Activated CD4-positive, CD25-positive, alpha-beta regulatory T cell treated with anti-CD3 and anti-CD28 coated beads, Interleukin-2, amount 50 U/mL, for 72 hours (primary cell): Measurements from ENCODE around the gene SCN5A.
"Not testable (repeated sequence)": the region's sequence is repeated elsewhere in the genome, so short reads cannot be mapped to it uniquely, and the experiment has no call there.

ENCODE experiments used
- DNase-seq: peaks from one replicate; pipeline ENCODE4 v3.0.0; 2021

The SCN5A gene

DNA sequence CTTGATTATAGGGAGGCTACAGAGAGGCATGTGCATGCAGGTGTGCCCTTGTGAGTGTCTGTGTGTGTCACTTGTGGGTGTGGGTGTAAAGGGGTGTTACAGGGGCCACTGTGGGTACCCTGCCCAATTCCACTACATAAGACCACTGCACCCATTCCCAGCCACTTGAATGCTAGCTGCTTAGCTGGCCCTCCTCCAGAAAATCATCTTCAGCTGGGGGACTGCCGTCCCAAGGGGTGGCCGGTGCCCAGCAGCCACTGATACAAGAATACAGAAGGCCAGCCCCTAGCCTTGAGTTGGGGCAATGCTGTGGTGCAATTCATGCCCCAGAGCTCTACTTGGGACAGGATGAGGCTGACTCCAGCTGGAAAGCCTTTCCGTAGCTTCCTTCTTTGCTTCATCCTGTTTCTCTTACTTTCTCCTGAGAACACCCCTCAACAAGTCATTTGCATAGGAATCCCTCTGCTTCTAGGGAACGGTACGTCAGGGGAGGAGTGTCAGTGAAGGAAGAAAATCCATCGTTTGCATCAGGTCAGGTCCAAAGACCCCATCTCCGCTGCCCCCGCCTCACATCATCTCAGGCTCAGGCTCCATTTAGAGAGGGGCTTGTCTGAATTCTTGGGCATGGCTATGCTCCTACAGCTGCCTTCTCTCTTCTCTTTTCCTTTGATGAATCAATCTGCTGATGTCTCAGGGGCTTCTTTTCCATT, 72.0 kb downstream of the SCN5A start:
- no peak for DNase-seq

DNA sequence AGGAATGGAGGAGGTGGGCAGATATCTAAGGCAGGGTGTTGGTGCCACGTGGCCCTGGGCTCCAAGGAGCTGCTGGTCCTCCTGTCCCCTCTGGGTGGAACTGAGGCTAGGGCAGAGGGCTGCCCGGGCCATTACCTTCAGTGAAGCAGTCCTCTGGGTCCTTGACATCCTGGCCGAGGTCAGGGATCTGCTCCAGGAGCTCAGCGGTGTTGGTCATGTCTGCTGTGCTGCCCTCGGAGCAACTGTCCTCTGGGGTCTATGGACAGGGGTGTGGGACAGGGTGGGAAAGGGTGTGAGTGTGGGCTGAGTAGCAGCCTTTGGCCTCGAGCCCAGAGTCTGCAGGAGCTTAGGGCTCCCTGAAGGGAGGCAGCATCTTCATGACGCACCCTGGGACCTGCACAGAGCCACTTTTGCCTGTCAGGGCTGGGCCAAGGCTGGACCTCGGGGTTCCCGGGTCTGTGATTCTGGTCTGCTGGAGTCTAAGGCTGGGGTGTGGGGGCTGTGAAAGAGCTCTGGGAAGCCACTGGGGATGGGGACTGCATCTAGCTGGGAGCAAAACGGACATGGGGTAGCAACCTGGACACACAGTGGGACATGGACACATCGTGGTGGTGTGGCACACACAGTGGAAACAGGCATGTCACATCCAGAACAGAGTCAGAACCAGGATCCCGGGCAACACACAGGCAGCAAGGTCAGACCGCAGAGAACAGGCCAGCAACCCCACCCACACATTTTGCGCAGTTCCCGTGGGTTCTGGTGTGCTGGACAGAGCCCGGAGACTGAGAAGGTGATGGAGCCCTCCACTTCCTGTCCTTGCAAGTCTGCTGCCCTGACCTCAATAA, 72.7 kb downstream of the SCN5A start:
- DNase-seq = no peak

DNA sequence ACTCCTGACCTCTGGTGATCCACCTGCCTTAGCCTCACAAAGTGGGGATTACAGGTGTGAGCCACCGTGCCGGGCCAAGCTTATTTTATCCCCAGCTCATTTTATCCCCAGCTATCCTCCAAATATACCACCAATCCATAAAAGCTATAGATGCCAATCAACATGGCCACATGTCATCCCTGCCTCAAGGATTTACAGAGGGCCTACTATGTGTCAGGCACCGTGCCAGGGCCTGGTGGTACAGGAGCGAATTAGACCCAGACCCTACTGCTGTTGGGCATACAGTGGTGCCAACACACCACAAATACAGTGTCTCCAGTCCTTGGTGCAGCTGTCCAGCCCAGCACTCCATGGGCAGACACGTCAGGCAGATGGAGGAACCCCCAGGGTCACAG, 73.4 kb downstream of the SCN5A start:
- DNase-seq = no peak

DNA sequence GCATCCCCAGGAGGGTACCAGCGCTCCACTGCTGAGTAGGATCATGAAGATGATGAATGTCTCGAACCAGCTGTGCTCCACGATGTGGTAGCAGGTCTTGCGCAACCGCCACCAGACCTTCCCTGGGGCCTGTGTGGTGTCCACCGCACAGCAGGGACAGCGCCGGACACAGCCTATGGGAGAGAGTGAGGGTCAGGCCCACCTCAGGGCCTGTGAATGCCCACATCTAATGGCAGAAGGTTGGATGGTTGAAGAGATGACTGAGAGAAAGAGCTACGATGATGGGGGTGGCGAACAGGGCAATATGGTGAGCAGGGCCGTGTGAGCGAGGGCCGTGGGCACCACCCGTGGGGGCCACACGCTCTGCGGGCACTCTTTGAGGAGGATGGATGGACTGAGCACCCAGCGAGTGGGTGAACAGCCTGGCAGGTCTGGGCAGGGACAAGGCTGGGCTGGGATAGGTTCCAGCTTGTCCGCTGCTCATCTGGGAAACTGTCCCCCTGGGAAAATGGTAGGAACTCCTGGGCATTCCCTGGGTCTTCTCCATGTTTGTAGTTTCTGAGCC, 74.1 kb downstream of the SCN5A start:
- peak; percentile 15 for DNase-seq

DNA sequence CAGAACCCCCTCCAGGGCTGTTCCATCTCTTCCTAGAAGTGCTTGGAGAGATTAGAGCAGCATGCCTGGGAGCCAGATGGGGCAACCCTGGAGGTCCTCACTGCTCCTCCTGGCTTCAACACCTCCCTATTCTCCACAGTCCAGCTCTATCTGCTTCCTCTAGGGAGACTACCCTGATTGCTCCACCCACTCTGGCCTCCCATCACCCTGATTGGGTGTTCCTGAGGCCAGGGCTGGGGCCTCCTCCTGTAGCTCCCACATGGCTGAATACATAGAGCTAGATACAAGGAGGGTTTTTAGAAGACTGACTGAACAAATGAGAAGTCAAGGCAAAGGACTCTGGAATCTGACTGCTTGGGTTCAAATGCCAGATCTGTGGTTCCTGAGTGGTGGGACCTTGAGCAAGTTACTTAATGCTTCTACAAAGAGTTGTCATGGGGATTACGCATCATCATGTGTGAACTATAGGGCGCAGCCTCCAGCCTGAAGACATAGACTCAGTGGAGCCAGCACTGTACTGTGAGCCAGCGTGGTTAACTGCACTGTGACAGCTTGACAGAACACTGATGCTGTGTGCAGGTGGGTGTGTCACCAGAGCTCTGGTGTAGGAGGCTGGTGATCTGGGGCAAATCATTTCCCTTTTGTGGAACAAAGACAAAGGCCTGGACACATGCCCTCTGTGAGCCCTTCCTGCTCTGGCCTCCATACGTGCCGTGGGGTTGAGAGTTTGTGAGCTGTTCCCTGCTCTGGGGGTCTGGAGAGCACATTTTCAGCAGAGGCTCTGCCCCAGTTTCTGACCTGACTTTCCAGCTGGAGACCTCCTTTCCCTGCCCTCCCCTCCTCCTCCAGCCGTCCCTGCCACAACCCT, 74.8 kb downstream of the SCN5A start:
- no peak for DNase-seq

DNA sequence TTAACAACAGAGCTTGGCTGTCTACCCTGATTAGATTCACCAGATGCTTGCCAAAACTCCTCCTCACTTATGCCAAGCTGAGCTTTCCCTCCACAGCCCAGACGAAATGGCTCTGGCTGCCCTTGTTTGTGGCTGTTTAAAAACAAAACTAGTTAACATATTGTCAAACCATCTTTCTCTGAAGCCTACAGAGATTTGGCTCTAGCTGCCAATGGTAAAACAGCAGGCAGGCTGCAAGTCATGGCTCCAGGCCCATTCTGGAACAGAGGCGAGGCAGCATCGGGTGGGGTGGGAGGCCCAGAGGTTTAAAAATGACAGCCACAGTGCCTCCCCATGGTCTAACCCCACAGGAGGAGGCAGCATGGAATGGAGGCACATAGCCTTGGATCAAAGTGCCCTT, 75.9 kb downstream of the SCN5A start:
- peak; percentile 17 for DNase-seq

DNA sequence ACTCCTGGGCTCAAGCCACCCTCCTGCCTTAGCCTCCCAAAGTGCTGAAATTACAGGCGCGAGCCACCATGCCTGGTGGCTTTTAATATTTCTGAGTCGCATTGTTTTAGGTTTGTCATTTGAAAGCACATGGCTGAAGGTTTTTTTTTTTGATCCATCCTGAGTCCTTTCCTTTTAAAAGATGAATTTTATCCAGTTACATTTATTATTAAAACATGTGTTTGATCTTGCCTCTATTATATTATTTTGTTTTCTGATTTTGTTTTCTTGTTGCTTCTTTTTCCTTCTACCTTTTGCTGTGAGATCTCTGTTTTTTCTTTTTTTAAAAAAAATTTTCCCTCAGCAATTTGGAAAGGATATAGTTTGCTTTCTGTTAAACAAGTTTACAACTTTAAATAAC, 76.4 kb downstream of the SCN5A start:
- DNase-seq = no peak

DNA sequence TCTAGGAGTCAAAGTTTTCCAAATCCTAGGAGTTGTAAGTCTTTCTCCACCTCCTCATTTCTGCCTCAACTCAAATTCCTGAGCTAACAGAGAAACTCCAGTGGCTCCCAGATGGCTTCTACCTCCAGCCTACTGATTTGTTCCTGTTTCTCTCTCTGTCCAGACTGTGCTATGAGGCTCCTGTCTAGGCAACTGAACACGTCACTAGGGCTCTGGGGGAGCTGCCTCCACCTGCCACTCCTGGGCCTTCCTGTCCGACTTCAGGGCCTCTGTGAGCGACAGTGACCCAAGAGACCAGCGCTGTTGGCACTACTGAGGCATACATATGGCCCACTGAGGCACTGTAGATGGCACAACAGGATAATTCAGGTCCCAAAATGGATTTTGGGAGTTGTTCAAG, 82.0 kb downstream of the SCN5A start:
- no peak for DNase-seq

DNA sequence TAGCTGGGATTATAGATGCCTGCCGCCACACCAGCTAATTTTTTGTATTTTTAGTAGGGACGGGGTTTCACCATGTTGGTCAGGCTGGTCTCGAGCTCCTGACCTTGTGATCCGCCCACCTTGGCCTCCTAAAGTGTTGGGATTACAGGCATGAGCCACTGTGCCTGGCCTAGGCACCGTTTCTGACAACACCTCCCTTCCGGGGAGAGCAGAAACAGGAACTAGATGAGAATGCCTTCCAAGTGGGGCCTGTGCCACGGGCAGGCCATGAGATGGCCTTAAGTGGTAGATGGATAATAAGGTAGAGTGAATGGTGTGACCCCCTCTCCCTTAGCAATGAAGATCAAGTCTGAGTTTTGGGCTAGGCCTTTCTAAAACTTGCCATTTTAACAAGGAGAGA, 82.7 kb downstream of the SCN5A start:
- DNase-seq = not testable (repeated sequence)

DNA sequence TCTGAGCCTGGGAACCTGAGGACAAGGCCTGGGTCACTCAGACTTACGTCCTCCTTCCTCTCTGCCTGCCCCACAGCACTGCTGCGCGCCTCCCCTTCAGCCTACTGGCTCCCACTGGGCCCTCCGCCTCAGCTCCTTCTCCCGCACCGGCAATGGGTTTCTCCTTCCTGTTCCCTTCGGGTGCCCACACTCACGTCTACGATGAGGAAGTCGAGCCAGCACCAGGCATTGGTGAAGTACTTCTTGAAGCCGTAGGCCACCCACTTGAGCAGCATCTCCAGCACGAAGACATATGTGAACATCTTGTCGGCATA, 83.3 kb downstream of the SCN5A start:
- DNase-seq = peak; percentile 17

DNA sequence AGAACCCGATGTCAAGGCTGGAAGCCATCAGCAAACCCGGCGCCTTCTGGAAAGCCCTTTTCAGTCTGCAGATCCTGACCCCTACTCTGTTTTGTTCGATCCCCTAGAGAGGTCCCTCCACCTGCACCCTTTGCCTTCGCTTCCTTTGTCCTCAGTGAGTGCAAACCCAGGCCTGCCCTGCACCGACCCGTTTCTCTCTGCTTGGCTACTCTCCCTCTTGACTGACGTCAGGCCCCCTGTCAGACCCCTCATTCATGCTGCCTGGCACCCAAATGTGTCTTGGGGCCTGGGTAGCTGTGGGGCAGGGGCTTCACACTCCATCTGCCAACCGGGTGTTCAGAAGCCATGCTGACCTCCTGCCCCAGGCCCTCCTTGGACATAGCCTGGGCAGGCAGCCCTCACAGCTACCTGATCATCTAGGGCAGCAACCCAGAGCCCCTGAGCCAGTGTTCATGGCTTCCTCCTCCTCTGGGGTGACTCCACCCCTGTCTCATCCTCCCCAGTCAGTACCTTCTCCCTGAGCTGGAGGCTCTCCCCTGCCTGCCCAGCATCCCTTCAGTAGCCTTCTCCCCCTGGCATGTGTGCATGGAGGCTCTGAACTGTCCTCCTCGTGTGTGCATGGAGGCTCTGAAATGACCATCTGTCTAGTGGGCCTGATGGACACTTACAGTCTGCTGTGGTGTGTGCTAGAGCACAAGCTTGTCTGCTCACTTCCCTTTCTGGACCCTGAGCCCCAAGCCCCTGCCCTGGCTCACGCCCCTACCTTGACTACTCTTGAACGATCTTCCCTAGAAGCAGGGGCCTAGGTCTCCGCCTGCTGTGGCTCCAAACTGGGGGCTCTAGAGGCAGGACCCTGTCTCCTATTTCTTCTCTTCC, 83.9 kb downstream of the SCN5A start:
- DNase-seq = peak; percentile 21

DNA sequence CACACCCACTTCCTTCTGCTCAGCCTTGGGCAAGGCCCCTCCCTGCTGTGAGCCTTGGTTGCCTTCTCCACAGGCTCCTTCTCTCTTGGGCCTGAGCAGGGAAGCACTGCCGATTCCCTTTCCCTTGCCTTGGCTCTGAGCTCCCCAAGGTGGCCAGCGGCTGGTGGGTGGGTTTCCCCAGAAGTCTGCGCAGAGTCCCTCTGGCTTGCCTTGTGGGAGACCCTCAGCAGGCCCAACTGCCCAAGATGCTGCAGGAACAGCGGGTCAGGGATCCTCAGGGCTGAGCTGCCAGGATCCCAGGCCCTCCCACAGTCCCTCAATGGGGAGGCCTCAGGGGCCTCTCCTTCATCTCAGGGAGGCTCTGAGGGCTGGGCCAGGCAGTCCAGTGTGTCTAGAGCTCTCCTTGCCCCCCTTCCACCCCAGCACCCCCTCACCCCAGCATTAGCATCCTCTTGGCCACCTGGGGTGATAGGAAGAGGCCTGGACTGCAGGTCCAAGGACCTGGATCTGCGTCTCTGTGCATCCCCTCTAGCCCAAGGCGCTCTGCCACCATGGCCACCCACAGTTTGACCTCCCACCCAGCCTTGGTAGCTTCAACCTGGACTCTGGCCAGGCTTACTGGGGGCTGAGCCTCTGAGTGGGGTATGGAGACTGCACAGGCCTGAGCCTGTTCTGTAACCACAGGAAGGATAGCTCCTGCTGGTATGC, 84.7 kb downstream of the SCN5A start:
- peak; percentile 18 for DNase-seq

DNA sequence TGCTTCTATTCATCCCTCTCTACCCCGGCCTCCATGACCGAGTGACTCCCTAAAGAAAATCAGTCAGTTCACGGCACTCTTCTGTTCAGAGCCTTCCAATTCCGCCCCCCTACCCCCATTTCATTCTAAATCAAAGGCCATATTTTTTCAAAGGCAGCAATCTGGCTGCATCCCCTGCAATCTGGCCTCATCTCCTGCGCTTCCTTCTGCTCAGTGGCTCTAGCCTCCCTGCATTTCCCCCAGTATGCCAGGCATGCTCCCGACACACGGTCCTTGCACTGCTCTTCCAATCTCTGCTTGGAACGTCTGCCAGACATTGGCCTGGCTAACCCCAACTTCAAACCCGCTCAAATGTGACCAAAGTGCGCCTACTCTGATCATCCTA, 85.6 kb downstream of the SCN5A start:
- DNase-seq = no peak

DNA sequence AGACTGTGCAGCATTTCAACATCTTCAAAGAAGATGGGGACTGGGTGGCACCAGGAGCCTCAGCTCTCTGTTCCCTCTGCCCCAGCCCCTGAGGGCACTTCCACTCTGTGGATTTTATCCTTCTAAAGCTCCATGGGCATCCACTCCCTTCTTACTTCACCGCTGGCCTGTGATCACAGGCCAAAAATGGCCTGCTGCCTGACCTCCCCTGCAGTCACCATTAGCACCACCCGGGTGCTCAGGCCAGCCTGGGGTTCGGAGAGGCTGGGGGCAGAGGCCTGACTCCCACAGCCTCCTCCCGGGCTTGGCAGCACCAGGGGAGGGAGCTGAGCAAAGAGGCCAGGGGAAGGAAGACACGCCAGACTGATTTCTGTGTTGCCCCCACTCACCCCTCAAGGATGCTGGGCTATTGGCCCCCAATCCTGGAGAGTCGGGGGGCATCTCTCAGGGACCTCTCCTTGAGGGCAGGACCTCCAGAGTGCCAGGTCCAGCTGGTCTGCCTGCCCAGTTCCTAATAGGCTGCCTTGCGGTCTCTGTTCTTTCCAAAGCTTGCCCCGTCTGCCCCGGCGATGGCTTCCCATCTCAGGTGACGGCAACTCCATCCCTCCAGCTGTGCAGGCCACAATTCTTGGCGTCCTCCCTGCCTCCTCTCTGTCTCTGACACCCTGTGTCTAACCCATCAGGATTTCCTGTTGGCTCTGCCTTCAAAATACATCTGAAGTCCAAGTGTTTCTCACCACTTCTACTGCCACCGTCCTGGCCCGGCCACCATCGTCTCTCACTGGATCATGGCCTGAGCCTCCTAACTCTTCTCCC, 86.2 kb downstream of the SCN5A start:
- DNase-seq = peak; percentile 8

DNA sequence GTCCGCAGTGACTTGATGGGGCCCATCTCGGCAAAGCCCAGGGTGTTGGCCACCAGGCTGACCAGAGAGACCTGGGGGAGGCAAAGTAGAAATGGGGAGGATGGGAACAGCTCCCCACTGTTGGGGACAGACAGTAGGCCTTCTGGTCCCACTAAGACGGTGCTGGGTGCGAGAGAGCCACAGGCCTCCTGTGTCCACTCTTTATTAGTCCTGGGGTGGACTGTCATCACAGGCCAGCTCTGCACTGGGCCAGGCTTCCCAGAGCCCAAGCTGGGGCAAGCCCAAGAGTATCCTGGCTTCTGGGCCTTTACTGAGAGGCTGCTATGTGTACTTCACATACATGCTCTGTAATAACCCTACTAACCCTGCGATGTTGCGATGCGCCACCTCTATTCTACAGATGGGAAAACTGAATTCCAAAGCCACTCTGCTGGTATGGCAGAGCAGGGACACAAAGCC, 87.0 kb downstream of the SCN5A start:
- DNase-seq = peak; percentile 21

DNA sequence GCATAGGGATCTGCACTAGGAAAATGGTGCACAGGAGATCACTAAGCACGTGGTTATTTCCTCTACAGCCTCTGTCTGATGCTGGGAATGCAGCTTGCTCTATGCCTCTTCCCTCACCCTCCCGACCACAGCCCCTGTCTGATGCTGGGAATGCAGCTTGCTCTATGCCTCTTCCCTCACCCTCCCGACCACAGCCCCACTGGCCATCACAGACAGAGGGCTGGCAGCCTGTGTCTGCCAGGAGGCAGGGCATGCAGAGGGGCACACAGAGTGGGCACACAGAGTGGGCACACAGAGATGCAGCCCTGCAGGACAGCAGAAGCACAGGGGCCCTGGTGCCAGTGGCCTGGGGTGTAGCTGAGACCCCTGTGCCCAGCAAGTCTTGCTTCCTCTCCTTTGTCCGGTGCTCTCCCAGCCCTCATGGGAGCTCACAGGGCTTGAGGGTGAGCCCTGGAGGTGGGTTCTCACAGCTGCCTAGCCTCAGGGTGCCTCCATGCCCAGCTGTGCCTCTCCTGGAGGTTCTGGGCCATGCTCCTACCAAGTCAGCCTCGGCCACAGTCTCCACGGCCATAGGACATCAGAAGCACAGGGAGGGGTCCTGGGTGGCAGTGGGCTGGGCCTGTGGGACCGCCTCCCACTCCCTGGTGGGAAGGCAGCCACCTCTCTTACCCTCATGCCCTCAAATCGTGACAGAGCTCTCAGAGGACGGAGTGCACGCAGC, 87.6 kb downstream of the SCN5A start:
- DNase-seq = peak; percentile 25

DNA sequence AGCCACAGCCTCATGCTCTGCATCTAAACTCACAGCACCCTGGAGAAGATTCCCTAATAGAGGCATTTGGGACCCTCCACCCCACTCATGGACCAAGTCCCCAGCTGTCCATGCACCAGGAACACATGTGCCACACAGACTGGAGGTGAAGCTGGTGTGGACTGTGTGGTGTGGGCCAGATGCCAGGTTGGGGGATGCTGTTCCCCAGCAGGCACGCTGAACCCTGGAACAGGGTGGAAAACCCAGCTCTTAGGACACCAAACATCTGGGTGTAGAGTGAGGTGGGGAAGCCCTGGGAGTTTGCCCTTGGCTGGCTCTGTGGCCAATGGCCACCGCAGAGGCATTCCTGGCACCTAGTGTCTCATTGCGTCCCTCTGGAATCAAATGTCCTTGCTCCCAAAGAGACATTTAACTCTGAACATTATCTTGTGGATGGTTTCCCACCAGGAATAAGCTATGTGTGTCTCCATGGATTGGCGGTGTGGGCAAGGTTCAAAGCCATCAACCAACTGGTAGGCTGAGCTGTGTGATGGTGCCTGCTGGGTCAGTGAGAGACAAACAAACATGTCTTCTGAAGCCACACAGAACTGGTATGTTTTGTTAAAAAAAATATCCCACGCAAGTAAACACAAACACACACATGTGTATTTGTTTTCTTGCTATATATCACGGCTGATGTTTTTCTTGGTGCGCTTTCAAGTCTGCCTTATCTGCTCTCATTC, 88.3 kb downstream of the SCN5A start:
- peak; percentile 11 for DNase-seq

DNA sequence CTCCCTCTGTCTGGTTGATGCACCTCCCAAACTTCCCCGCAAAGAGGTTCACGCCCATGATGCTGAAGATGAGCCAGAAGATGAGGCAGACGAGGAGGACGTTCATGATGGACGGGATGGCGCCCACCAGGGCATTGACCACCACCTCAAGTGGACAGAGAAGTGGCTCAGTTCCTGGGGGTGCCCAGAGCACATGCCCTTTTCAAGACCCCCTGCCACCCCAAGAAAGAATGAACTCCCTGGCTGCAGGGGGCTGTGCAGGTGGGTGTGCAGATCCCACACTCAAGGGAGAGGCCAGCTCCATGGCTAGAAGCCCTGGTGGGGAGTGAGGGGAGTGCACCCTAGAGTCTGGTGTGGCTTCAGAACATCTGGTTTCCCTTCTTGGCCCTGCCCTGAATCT, 89.2 kb downstream of the SCN5A start:
- DNase-seq = peak; percentile 25

DNA sequence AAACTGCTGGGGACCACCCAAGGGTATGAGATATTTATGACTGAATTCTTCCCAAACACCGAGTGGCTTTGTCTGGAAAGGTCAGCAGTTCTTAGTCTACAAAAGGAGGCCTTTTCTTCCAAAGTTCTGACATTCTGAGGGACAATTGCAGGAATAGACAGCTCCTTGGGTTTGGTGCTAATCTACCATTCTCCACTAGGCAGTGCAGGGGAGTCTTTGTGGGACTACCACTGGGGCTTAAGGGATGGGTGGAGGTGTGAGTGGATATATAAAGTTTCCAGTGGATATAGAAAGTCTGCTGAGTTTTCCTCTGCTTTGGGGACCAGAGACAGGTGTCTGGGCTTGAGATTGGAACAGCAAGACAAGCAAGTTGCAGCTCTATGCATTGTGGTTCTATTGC, 90.6 kb downstream of the SCN5A start:
- DNase-seq = no peak
